ENCODE data around the gene DNAJB7.

DNA sequence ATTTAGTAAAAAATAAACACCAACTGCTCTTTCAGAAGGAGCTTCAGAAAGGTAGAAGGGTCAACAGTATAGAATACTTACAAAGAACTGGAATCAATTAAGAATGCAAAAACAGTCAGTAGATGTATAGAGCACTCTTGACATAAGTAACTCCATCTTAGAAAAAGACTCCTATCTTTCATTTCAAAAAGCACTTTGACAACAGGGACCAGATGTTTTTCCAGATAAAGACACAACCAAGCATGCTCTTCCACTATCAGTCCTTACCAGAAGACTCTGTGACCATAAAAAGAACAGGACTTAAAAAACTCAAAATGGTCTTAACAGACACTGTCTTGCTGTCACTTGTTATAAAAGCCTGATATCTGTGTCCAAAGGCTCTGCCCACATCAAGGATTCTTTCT lies 48.0 kb downstream of the DNAJB7 start:
- TF ChIP-seq EZH2phosphoT487 (IDR thresholded peaks at IDR 0.05; ENCODE audit: low read depth), result no peak
- TF ChIP-seq, protein P1, sequence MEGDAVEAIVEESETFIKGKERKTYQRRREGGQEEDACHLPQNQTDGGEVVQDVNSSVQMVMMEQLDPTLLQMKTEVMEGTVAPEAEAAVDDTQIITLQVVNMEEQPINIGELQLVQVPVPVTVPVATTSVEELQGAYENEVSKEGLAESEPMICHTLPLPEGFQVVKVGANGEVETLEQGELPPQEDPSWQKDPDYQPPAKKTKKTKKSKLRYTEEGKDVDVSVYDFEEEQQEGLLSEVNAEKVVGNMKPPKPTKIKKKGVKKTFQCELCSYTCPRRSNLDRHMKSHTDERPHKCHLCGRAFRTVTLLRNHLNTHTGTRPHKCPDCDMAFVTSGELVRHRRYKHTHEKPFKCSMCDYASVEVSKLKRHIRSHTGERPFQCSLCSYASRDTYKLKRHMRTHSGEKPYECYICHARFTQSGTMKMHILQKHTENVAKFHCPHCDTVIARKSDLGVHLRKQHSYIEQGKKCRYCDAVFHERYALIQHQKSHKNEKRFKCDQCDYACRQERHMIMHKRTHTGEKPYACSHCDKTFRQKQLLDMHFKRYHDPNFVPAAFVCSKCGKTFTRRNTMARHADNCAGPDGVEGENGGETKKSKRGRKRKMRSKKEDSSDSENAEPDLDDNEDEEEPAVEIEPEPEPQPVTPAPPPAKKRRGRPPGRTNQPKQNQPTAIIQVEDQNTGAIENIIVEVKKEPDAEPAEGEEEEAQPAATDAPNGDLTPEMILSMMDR (IDR thresholded peaks at IDR 0.05; ENCODE audit: low read depth, low read length), result no peak

Measured in OCI-LY3 (cell line).